ENCODE measurements around the gene TREM1.

GRCh38 chr6:41263267-41263666, 23.2 kb downstream of the TREM1 start:
- TF ChIP-seq CTCF (IDR thresholded peaks at IDR 0.05), result no peak
- no peak for TF ChIP-seq POLR2A (IDR thresholded peaks at IDR 0.05)
- no peak for TF ChIP-seq EP300 (IDR thresholded peaks at IDR 0.05)
- TF ChIP-seq POLR2AphosphoS5 (IDR thresholded peaks at IDR 0.05), result no peak

All from sigmoid colon (tissue), 4 donors.